Astrocyte (in vitro differentiated cells and primary cell): ENCODE data around the gene ASTN1. TPM values are rescaled to one million over a fixed set of nuclear protein-coding genes. Genes with fewer than 3 reads are reported as not detected.

Experiments used
- DNase-seq: peaks from one replicate; pipeline ENCODE4 v3.0.0-alpha.2; 2010; ENCODE audit warnings: low read depth
- FAIRE-seq: peaks from 2 replicates; lab custom pipeline; 2011; peaks lifted over from hg19 to GRCh38; lab: Jason Lieb, UNC
- H2AFZ ChIP-seq: 2 replicates; pipeline ENCODE4 v1.6.0; 2012; ENCODE audit warnings: low read depth, low read length, inconsistent platforms
- H3K27ac ChIP-seq: 2 replicates; pipeline ENCODE4 v1.5.1; 2011; ENCODE audit warnings: low read depth, low read length, inconsistent platforms
- H3K27me3 ChIP-seq: 2 replicates; pipeline ENCODE4 v1.6.0; 2011; ENCODE audit warnings: low read length, inconsistent platforms; ENCODE audit not compliant: insufficient read depth
- H3K36me3 ChIP-seq: 2 replicates; pipeline ENCODE4 v1.5.1; 2011; ENCODE audit warnings: low read length, inconsistent platforms; ENCODE audit not compliant: insufficient read depth
- H3K4me1 ChIP-seq: 2 replicates; pipeline ENCODE4 v1.5.1; 2011; ENCODE audit warnings: low read length, inconsistent platforms; ENCODE audit not compliant: insufficient read depth
- H3K4me2 ChIP-seq: 2 replicates; pipeline ENCODE4 v1.6.0; 2012; ENCODE audit warnings: low read length, inconsistent platforms
- H3K4me3 ChIP-seq: 2 replicates; pipeline ENCODE4 v1.5.1; 2011; ENCODE audit warnings: low read depth, mild to moderate bottlenecking, low read length, inconsistent platforms; ENCODE audit not compliant: insufficient read depth
- H3K79me2 ChIP-seq: 2 replicates; pipeline ENCODE4 v1.6.0; 2012; ENCODE audit warnings: mild to moderate bottlenecking, low read length, inconsistent platforms; ENCODE audit not compliant: insufficient read depth
- H3K9ac ChIP-seq: 2 replicates; pipeline ENCODE4 v1.6.0; 2012; ENCODE audit warnings: mild to moderate bottlenecking, low read length, inconsistent platforms
- H3K9me3 ChIP-seq: 2 replicates; pipeline ENCODE4 v1.5.1; 2012; ENCODE audit warnings: low read depth, mild to moderate bottlenecking, low read length, inconsistent platforms; ENCODE audit not compliant: insufficient read depth
- H4K20me1 ChIP-seq: 2 replicates; pipeline ENCODE4 v1.6.0; 2012; ENCODE audit warnings: low read length, inconsistent platforms; ENCODE audit not compliant: insufficient read depth
- H3K27ac Mint-ChIP-seq: one replicate; pipeline ENCODE4 v1.8.0; 2021; ENCODE audit warnings: mild to moderate bottlenecking, mixed read lengths; ENCODE audit not compliant: unreplicated experiment
- H3K27me3 Mint-ChIP-seq: one replicate; pipeline ENCODE4 v1.8.0; 2021; ENCODE audit warnings: low read depth, mixed read lengths; ENCODE audit not compliant: unreplicated experiment
- H3K36me3 Mint-ChIP-seq: one replicate; pipeline ENCODE4 v1.8.0; 2021; ENCODE audit warnings: low read depth, mixed read lengths; ENCODE audit not compliant: unreplicated experiment
- H3K4me1 Mint-ChIP-seq: one replicate; pipeline ENCODE4 v1.8.0; 2021; ENCODE audit warnings: low read depth, mixed read lengths; ENCODE audit not compliant: unreplicated experiment
- H3K4me3 Mint-ChIP-seq: one replicate; pipeline ENCODE4 v1.8.0; 2021; ENCODE audit warnings: mild to moderate bottlenecking, moderate library complexity, mixed read lengths; ENCODE audit not compliant: unreplicated experiment
- H3K9me3 Mint-ChIP-seq: one replicate; pipeline ENCODE4 v1.8.0; 2021; ENCODE audit warnings: mild to moderate bottlenecking, mixed read lengths; ENCODE audit not compliant: unreplicated experiment
- EZH2 ChIP-seq: IDR thresholded peaks from 2 replicates; pipeline ENCODE4 v1.6.1; 2012; ENCODE audit warnings: mild to moderate bottlenecking, low read length, inconsistent platforms; ENCODE audit not compliant: insufficient read depth
- total RNA-seq: library from RNA; stranded (reverse); gene quantifications from 2 replicates; pipeline ENCODE4 v1.2.1, GENCODE V29; 2021
- TF ChIP-seq, protein P1 (sequence below): IDR thresholded peaks from 2 replicates; pipeline ENCODE4 v1.5.1; 2011; ENCODE audit warnings: low read depth, mild to moderate bottlenecking, inconsistent platforms, low read length, moderate library complexity; ENCODE audit not compliant: insufficient read depth

Gene ASTN1
- total RNA-seq, 1 donor from 2014 or later, result 0.50 TPM

DNA sequence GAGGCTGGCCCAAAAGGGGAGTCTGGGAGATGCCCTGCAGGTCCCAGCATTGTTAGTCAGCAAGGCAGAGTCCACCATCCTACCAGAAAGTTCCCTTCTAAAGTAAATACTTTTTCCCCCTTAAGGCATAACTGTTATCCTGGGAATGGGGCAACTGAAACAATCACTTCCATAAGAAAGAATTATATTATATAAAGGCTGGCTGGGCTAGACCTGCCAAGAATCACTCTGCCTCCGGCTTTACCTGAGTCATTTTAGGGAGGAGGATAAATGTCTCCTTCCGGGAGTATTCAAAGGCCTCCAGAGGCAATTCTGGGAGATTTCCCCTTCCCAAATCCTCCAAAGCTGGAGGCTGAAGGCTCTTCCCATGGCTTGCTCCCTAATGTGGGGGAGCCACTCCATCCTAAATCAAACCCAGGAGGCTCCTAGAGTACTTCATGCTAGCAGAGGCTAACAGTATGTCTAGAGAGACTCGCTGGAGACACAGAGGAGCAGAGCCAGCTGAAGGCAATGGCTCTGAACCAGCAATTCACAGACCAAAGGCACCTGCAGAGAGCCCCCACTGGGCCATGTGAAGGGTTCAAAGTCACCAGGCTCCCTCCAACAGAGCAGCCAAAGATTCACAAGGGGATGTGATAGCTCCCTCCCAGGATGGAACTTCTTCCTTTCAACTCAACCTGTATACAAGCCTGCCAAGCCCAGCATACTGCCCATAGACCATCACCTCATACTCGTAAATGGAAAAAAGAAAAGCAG lies 116.0 kb downstream of the ASTN1 start:
- no peak for FAIRE-seq
- Mint-ChIP-seq H3K27ac (no peak overlapping the region), H3K27me3 (peaks cover 26% of the 10 kb centered on the region)

DNA sequence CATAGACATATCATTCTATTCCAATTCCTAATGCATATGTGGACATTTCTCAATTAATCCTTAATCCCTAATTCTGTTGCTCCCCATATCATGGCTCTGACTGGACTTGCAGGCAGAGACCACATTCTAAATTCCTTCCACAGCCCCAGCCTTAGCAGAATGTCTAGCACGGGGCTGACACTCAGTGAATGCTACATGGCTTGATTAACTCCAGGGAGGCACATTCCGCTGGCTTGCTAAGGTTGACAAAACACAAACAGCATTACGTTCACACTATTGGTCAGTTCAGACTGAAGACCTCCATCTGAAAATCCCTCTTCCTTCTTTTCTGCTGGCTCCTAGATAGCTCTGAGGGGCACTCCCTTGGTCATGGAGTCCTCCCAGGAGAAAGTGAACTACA lies 119.4 kb downstream of the ASTN1 start:
- Histone ChIP-seq H3K4me2 (no peak overlapping the region), H4K20me1 (no peaks in the 10 kb centered on the region), H3K9ac (no peak overlapping the region), H2AFZ (no peak overlapping the region), H3K9me3 (no peaks in the 10 kb centered on the region), H3K27ac (no peak overlapping the region), H3K36me3 (no peaks in the 10 kb centered on the region), H3K4me1 (no peaks in the 10 kb centered on the region), H3K27me3 (no peaks in the 10 kb centered on the region), H3K4me3 (no peak overlapping the region), H3K79me2 (no peaks in the 10 kb centered on the region)
- H3K27ac Mint-ChIP-seq, result no peak overlapping the region
- DNase-seq, result no peak
- no peak for FAIRE-seq
- no peak overlapping the region for H3K4me3 Mint-ChIP-seq
- no peaks in the 10 kb centered on the region for H3K4me1 Mint-ChIP-seq
- no peaks in the 10 kb centered on the region for H3K9me3 Mint-ChIP-seq
- TF ChIP-seq EZH2, result no peak
- TF ChIP-seq, protein P1, sequence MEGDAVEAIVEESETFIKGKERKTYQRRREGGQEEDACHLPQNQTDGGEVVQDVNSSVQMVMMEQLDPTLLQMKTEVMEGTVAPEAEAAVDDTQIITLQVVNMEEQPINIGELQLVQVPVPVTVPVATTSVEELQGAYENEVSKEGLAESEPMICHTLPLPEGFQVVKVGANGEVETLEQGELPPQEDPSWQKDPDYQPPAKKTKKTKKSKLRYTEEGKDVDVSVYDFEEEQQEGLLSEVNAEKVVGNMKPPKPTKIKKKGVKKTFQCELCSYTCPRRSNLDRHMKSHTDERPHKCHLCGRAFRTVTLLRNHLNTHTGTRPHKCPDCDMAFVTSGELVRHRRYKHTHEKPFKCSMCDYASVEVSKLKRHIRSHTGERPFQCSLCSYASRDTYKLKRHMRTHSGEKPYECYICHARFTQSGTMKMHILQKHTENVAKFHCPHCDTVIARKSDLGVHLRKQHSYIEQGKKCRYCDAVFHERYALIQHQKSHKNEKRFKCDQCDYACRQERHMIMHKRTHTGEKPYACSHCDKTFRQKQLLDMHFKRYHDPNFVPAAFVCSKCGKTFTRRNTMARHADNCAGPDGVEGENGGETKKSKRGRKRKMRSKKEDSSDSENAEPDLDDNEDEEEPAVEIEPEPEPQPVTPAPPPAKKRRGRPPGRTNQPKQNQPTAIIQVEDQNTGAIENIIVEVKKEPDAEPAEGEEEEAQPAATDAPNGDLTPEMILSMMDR, result no peak
- H3K36me3 Mint-ChIP-seq, result no peaks in the 10 kb centered on the region
- peaks cover 30% of the 10 kb centered on the region for H3K27me3 Mint-ChIP-seq

More for the DNA sequence above, 116.0 kb downstream of the ASTN1 start:
- no peak overlapping the region for H3K4me3 ChIP-seq
- DNase-seq, result no peak
- H2AFZ ChIP-seq, result no peak overlapping the region
- Mint-ChIP-seq H3K9me3 (no peaks in the 10 kb centered on the region), H3K4me3 (no peak overlapping the region), H3K36me3 (no peaks in the 10 kb centered on the region), H3K4me1 (no peaks in the 10 kb centered on the region)
- H3K4me2 ChIP-seq, result no peak overlapping the region
- no peak for TF ChIP-seq EZH2
- TF ChIP-seq, protein P1, result no peak
- H3K27me3 ChIP-seq, result no peaks in the 10 kb centered on the region
- no peaks in the 10 kb centered on the region for H4K20me1 ChIP-seq
- H3K36me3 ChIP-seq, result no peaks in the 10 kb centered on the region
- H3K9ac ChIP-seq, result no peak overlapping the region
- no peaks in the 10 kb centered on the region for H3K9me3 ChIP-seq
- no peaks in the 10 kb centered on the region for H3K79me2 ChIP-seq
- no peaks in the 10 kb centered on the region for H3K4me1 ChIP-seq
- no peak overlapping the region for H3K27ac ChIP-seq

DNA sequence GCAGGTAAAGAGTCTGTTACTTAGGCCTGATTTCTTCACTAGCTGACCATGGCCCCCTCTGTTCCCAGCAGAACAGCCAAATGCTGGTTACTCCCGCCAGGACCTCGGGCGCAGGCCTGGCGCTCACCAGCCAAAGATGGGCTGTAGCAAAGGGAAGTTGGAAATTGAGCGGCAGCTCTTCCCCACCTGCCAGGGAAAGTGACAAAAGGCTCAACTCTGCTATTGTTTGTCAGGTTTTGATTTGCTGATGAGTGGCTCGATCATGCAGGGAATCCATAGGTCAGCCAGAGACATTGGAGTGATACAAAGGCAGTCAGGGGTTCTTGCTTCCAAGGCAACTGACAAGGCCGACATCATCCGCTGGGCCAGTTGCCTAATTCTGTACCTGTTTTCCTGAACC lies 120.1 kb downstream of the ASTN1 start:
- Histone ChIP-seq H3K79me2 (no peaks in the 10 kb centered on the region), H3K9me3 (no peaks in the 10 kb centered on the region), H3K4me3 (no peak overlapping the region), H3K9ac (no peak overlapping the region), H2AFZ (no peak overlapping the region), H3K4me2 (no peak overlapping the region), H3K36me3 (no peaks in the 10 kb centered on the region), H3K4me1 (no peaks in the 10 kb centered on the region), H4K20me1 (no peaks in the 10 kb centered on the region), H3K27me3 (no peaks in the 10 kb centered on the region), H3K27ac (no peak overlapping the region)
- DNase-seq, result no peak
- no peak overlapping the region for H3K27ac Mint-ChIP-seq
- H3K27me3 Mint-ChIP-seq, result peaks cover 30% of the 10 kb centered on the region
- H3K4me3 Mint-ChIP-seq, result no peak overlapping the region
- FAIRE-seq, result no peak
- H3K4me1 Mint-ChIP-seq, result no peaks in the 10 kb centered on the region
- TF ChIP-seq EZH2, result no peak
- TF ChIP-seq, protein P1, result no peak
- H3K36me3 Mint-ChIP-seq, result no peaks in the 10 kb centered on the region
- no peaks in the 10 kb centered on the region for H3K9me3 Mint-ChIP-seq
